Activated naive CD8-positive, alpha-beta T cell treated with anti-CD3 and anti-CD28 coated beads, Interleukin-2, amount 50 U/mL, for 24 hours (primary cell): ENCODE results near the gene BEX3.
"Not testable (repeated sequence)": the region's sequence is repeated elsewhere in the genome, so short reads cannot be mapped to it uniquely, and the experiment has no call there.

Experiments
- ATAC-seq: fragments of 150-1000 bp; cut with Tn5 transposase; one replicate; pipeline ENCODE4 v1.10.0; 2021
- DNase-seq: peaks from one replicate; pipeline ENCODE4 v3.0.0; 2021
- H3K27ac Mint-ChIP-seq: one replicate; pipeline ENCODE4 v1.8.0; 2021; ENCODE audit warnings: mild to moderate bottlenecking, mixed read lengths
- H3K27me3 Mint-ChIP-seq: one replicate; pipeline ENCODE4 v1.8.0; 2021; ENCODE audit warnings: mixed read lengths
- H3K36me3 Mint-ChIP-seq: one replicate; pipeline ENCODE4 v1.8.0; 2021; ENCODE audit warnings: low read depth, mixed read lengths
- H3K4me1 Mint-ChIP-seq: one replicate; pipeline ENCODE4 v1.8.0; 2021; ENCODE audit warnings: mixed read lengths
- H3K4me3 Mint-ChIP-seq: one replicate; pipeline ENCODE4 v1.8.0; 2021; ENCODE audit warnings: mild to moderate bottlenecking, moderate library complexity, mixed read lengths
- H3K9me3 Mint-ChIP-seq: one replicate; pipeline ENCODE4 v1.8.0; 2021; ENCODE audit warnings: mixed read lengths

Gene BEX3

DNA sequence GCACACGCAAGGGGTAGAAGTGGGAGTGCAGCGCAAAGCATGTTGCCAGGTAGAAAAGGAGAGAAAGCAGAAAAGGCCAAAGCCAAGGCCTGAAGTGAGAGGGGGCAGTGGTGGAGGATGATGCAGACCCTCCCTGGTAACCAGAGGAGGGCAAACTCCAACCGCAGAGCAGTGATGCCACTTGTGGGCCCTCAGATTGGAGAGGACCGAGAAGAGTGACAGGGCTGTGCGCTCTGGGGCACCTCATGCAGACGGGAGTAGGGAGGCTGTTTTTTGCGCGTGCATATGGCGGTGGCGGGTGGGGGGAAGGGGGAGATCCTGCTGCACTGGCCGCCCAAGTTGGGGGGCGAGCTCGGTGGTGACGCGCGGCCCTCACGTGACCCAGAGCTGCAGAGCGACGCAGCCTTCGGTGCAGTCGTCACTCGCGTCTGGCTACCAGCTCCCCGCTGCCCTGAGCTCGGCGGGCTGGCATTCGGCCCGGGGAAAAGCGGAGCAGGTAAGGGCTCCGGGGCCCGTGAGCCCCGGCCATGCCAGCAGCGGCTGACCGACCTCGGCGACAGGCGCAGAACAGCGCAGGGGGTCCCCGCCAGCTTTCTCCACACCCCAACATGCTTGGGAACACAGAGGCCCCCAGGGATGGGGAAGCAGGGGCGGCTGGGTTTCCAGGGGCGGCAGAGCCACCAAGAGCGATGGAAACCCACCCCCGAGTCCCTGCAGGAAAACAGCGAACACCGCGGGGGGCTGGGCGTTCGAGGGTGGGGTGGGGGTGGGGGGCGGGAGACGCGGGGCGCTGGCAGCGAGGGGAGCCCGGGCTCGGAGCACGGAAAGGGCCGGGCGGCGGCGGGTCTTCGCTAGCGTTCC lies at the start of gene BEX3:
Gene BEX3 (plus strand): TSS at position 421 of the 861 bp plus-strand sequence. CDS start 984 bp downstream, outside the sequence.
- H3K9me3 Mint-ChIP-seq: no peaks in the 10 kb centered on the region
- H3K27me3 Mint-ChIP-seq: no peaks in the 10 kb centered on the region
- peak; percentile 86 for ATAC-seq
- peak; percentile 31 for DNase-seq
- H3K36me3 Mint-ChIP-seq: no peaks in the 10 kb centered on the region
- H3K27ac Mint-ChIP-seq: peak within 1 kb of the TSS; percentile 31
- H3K4me3 Mint-ChIP-seq: peak within 1 kb of the TSS; percentile 74
- H3K4me1 Mint-ChIP-seq: peaks cover 6% of the 10 kb centered on the region

DNA sequence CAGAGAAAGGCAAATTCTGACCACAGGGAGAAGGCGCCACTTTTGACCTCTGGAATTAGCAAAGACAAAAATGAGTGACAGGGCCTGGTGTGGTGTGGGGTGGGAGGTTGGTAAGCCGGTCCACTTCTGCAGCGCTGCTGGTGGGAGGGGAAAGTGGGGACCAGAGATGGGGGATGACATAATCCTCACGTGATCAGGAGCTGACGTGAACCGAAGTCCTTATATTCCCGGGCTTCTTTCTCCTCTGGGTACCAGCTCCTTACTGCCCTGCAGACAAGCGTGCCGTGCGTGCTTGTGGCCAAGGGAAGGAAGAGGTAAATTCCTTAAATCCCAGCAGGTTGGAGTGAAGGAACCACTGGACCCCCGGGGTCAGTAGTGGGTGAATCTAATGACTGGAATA lies 46.3 kb upstream of the BEX3 start, which contains the start of gene TCEAL7:
Gene TCEAL7 (plus strand): TSS at position 249 of the 400 bp plus-strand sequence. CDS start 1,165 bp downstream, outside the sequence.
- Mint-ChIP-seq H3K27me3 (peaks cover 14% of the 10 kb centered on the region), H3K27ac (no peak within 1 kb of the TSS), H3K4me3 (no peak within 1 kb of the TSS), H3K9me3 (no peaks in the 10 kb centered on the region), H3K4me1 (no peaks in the 10 kb centered on the region), H3K36me3 (no peaks in the 10 kb centered on the region)
- no peak for ATAC-seq
- DNase-seq: no peak

DNA sequence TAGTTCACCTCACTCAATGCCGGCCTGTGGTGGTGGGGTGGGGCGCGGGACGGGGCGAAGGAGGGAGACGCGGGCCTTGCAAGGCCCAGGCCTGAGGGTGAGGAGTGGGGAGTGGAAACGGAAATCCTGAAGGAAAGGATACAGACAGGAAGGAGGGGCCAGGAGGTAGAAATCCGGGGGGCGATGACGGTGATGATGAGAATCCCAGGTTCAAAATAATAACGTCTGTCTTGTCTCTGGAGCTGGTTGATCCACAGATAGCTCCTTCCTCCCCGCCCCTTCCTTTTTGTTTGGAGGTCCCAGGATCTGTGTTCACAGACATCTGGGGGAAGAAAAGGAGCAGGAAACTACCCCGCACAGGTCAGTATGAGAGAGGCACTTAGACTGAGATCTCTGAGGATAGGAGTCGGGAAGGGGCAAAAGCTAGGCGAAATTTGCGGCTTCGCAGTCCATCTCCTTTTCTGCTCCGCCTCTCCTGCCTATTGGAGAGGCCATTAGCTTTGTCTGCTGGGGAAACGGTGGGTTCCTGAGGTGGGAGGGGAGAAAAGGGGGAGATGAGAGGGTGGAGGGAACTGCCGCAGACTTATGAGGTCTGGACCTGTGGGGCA lies 45.6 kb upstream of the BEX3 start:
- no peak overlapping the region for H3K4me3 Mint-ChIP-seq
- H3K4me1 Mint-ChIP-seq: no peaks in the 10 kb centered on the region
- ATAC-seq (no peak), DNase-seq (no peak)
- H3K27ac Mint-ChIP-seq: no peak overlapping the region
- peaks cover 14% of the 10 kb centered on the region for H3K27me3 Mint-ChIP-seq
- H3K36me3 Mint-ChIP-seq: no peaks in the 10 kb centered on the region
- no peaks in the 10 kb centered on the region for H3K9me3 Mint-ChIP-seq

DNA sequence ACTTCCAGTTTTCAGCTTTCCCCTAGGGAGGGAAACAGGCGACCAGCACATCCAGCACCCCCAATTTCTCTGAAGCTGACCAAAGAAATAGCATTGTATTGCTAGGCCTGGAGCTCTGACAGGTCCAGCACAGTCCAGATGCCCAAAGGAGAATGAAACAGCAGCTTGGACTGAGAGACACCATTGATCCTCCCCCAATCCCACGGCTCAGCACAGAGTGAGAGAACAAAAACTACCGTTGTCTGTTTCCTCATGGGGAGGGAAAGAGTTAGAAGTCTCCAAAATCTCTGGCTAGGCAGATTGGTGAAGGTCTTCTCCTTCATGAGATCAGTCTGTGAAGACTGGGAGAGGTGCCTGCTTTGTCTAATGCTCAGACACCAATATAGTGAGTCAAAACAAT lies 37.7 kb upstream of the BEX3 start:
- Mint-ChIP-seq H3K36me3 (no peaks in the 10 kb centered on the region), H3K27ac (no peak overlapping the region), H3K9me3 (no peaks in the 10 kb centered on the region), H3K4me3 (no peak overlapping the region), H3K27me3 (peaks cover 1% of the 10 kb centered on the region), H3K4me1 (no peaks in the 10 kb centered on the region)
- DNase-seq: no peak
- ATAC-seq: no peak

DNA sequence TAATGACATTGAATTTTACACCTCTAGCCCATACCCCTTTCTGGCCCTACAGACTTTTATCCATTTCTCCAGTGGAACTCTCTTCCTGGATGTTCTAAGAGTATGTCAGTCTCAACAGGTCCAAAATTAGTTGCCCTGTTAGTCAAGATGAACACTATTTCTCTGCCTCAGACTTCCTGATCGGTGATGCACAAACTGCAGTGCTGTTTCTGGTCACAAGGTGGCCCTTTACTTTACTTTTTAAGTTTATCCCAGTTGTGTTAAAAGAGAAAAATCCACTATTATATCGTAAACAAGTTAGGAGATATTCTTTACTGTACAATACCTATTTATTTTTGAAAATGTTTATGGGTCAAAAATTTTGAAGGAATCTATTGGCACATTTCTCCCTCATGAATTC lies 33.2 kb upstream of the BEX3 start:
- H3K27me3 Mint-ChIP-seq: peaks cover 1% of the 10 kb centered on the region
- no peak overlapping the region for H3K27ac Mint-ChIP-seq
- H3K4me3 Mint-ChIP-seq: no peak overlapping the region
- peak; percentile 33 for DNase-seq
- H3K4me1 Mint-ChIP-seq: no peaks in the 10 kb centered on the region
- H3K9me3 Mint-ChIP-seq: no peaks in the 10 kb centered on the region
- no peak for ATAC-seq
- no peaks in the 10 kb centered on the region for H3K36me3 Mint-ChIP-seq

DNA sequence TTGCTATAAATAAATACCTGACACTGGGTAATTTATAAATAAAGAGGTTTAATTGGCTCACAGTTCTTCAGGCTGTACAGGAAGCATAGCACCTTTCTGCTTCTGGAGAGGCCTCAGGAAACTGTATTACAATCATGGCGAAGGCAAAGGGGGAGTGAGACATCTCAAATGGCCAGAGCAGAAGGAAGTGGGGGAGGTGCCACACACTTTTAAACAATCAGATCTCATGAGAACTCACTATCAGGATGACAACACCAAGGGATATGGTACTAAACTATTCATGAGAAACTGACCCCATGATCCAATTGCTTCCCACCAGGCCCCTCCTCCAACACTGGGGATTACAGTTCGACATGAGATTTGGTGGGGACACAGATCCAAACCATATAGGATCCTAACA lies 31.7 kb upstream of the BEX3 start:
- peaks cover 1% of the 10 kb centered on the region for H3K27me3 Mint-ChIP-seq
- H3K4me1 Mint-ChIP-seq: no peaks in the 10 kb centered on the region
- H3K4me3 Mint-ChIP-seq: no peak overlapping the region
- H3K36me3 Mint-ChIP-seq: no peaks in the 10 kb centered on the region
- no peak overlapping the region for H3K27ac Mint-ChIP-seq
- no peaks in the 10 kb centered on the region for H3K9me3 Mint-ChIP-seq
- DNase-seq (no peak), ATAC-seq (no peak)

DNA sequence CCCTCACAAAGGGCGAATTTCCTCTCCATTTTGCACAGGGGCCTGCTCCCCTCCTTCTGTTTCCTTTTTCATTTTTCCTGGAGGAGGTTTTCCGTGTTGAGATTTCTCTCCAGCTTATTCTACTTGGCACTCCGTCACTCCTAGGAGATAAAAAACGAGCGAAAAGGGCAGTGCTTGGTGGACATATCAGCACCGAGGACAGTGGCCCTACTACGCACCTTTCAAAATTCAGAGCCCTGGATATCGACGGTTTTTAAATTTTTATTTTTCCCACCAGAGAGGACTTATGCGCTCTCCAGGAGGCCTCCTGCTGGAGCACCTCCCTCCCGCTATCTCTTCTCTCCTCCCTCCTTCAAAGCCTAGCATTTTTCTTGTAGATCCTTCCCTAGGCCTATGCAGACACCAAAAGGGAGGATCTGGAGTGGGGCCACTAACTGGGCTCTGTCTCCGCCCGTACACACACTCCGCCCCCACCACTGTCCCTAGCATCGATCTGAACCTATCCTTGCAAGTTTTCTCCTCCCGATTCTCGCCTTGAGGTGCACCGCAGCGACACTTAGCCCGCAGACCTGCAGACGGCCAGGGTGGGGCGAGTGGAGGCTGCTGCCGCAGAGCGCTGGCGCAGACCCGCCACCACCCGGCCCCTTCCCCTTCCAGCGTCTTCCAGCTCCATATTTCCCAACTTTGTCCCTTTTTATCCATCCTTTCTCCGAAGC lies 28.5 kb upstream of the BEX3 start:
- H3K9me3 Mint-ChIP-seq: no peaks in the 10 kb centered on the region
- no peaks in the 10 kb centered on the region for H3K4me1 Mint-ChIP-seq
- DNase-seq (no peak), ATAC-seq (no peak)
- H3K36me3 Mint-ChIP-seq: no peaks in the 10 kb centered on the region
- no peaks in the 10 kb centered on the region for H3K27me3 Mint-ChIP-seq
- H3K4me3 Mint-ChIP-seq: no peak overlapping the region
- H3K27ac Mint-ChIP-seq: no peak overlapping the region

DNA sequence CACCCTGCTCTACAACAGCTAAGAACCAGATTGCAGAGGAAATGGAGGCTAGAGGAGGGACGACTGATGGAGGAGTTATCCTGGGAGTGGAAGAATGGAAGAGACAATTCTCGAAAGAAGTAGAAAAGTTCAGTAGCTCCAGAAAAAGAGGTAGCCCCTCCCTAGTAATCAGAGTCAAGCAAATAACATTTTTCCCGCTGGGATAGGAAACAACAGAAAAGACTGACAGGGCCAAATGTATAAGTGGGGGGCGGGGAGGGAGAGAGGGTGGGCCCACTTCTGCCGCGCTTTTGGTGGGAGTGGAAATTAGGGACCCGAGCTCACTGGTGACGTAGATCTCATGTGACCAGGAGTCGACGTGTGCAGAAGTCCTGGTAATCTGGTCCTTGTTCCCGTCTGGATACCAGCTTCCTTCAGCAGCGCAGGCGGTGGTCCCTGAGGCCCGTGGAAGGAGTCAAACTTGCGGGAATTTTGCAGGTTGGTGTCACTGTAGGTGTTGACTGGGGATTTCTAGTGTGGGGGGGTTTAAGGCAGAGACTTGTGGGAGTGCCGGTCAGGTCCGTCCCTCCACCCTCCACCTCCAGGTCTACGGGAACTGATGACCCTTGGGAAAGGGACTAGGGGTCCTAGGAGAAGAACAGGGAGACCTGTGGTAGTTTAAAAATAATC lies 20.1 kb upstream of the BEX3 start, which contains the start of gene TCEAL9:
Gene TCEAL9 (plus strand): TSS at position 377 of the 669 bp plus-strand sequence. CDS start 1,179 bp downstream, outside the sequence.
- H3K4me1 Mint-ChIP-seq: peaks cover 12% of the 10 kb centered on the region
- no peaks in the 10 kb centered on the region for H3K9me3 Mint-ChIP-seq
- ATAC-seq (no peak), DNase-seq (peak; percentile 8)
- peak within 1 kb of the TSS; percentile 82 for H3K27ac Mint-ChIP-seq
- no peaks in the 10 kb centered on the region for H3K36me3 Mint-ChIP-seq
- no peaks in the 10 kb centered on the region for H3K27me3 Mint-ChIP-seq
- H3K4me3 Mint-ChIP-seq: peak within 1 kb of the TSS; percentile 89

DNA sequence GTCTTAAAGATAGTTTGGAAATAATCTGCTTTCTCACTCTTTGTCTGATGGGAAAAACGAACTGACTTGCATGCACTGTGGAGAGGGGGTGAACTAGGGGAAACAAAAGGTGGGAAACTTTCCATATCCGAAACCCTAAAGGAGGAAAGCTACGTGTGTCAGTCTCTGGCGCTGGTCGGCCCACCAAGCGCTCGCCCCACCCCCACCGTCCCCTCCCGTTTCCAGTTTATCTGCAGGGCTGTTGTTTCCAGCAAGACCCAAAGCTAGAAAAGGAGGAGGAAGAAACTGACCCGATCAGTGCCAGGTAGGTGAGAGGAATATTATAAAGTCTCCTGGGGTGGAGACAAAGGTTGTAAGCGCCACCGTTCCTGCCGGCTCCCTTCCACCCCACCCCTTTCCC lies 19.5 kb upstream of the BEX3 start:
- H3K27ac Mint-ChIP-seq: peak overlapping the region; percentile 82
- ATAC-seq: no peak

DNA sequence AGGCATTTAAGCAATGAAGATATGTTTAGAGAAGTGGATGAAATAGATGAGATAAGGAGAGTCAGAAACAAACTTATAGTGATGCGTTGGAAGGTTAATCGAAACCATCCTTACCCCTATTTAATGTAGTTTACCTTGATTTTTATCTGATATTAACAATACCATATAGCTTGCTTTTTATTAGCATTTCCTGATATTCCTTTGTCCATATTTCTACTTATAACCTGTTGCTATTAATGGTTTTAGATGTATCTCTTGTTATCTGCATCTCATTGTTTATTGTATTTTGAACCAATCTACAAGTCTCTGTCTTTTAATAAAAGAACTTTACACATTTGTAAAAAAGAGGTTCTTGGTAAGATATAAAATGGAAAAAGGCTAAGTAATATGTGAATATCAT lies 18.5 kb upstream of the BEX3 start:
- H3K36me3 Mint-ChIP-seq: no peaks in the 10 kb centered on the region
- H3K9me3 Mint-ChIP-seq: no peaks in the 10 kb centered on the region
- no peak overlapping the region for H3K4me3 Mint-ChIP-seq
- no peak overlapping the region for H3K27ac Mint-ChIP-seq
- DNase-seq (no peak), ATAC-seq (no peak)
- peaks cover 12% of the 10 kb centered on the region for H3K4me1 Mint-ChIP-seq
- no peaks in the 10 kb centered on the region for H3K27me3 Mint-ChIP-seq

More for the DNA sequence above, 19.5 kb upstream of the BEX3 start:
- H3K9me3 Mint-ChIP-seq: no peaks in the 10 kb centered on the region
- no peaks in the 10 kb centered on the region for H3K27me3 Mint-ChIP-seq
- peak; percentile 2 for DNase-seq
- peak overlapping the region; percentile 89 for H3K4me3 Mint-ChIP-seq
- H3K4me1 Mint-ChIP-seq: peaks cover 12% of the 10 kb centered on the region
- no peaks in the 10 kb centered on the region for H3K36me3 Mint-ChIP-seq

DNA sequence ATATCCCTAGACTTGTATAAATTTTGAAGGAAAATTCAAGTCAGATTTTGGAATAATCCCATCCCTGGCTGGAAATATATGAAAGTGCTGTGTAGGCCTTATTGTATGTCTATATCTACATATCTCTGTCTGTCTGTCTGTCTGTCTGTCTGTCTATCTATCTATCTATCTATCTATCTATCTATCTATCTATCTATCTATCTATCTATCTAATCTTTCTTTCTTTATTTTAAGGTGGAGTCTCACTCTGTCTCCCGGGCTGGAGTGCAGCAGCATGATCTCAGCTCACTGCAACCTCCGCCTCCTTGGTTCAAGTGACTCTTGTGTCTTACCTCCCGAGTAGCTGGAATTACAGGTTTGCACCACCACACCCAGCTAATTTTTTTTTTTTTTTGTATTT lies 16.7 kb upstream of the BEX3 start:
- not testable (repeated sequence) for H3K36me3 Mint-ChIP-seq, H3K27ac Mint-ChIP-seq, H3K27me3 Mint-ChIP-seq

DNA sequence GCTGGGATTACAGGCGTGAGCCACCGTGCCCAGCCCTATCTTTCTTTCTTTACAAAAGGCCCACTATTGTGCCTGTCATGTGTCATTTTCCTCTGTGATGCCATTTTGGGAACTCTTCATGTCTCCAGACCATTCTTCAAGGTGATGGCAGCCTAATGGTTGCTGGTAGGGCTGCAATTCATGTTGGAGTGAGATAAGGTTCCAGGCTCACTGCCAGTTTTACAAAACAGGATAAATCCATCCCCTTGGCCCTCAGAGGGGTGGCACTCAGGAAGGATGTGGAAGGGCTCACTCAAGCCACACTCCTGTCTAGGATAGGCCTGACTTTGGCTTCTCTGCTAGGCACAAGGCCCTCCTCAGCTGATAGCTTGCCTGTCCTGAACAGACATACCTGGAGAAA lies 16.2 kb upstream of the BEX3 start:
- H3K27me3 Mint-ChIP-seq: no peaks in the 10 kb centered on the region
- no peak overlapping the region for H3K27ac Mint-ChIP-seq
- ATAC-seq (no peak), DNase-seq (no peak)
- H3K4me1 Mint-ChIP-seq: peaks cover 12% of the 10 kb centered on the region
- no peaks in the 10 kb centered on the region for H3K9me3 Mint-ChIP-seq
- no peaks in the 10 kb centered on the region for H3K36me3 Mint-ChIP-seq
- H3K4me3 Mint-ChIP-seq: no peak overlapping the region

More for the DNA sequence above, 16.7 kb upstream of the BEX3 start:
- DNase-seq, H3K9me3 Mint-ChIP-seq, ATAC-seq, H3K4me3 Mint-ChIP-seq: not testable (repeated sequence)
- H3K4me1 Mint-ChIP-seq: peaks cover 12% of the 10 kb centered on the region

DNA sequence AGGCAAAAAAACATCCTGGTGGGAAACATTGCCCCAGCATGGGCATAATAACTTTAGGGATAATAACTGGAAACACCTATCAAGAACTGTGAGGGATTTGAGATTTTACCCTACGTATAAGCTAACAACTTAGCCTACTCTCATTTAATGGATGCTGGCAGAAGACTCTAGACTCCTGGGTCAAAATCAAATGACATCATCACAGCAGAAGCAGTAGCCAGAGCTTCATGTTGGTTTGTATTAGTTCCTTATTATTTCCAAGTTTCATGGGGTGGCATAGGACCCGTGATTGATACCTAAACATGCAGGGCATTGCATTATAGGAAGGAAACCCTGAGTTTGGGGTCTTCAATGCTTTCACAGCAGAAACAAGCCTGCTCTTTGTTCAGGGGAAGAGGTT lies 15.4 kb upstream of the BEX3 start:
- H3K36me3 Mint-ChIP-seq: no peaks in the 10 kb centered on the region
- H3K4me1 Mint-ChIP-seq: peaks cover 12% of the 10 kb centered on the region
- no peak overlapping the region for H3K27ac Mint-ChIP-seq
- no peaks in the 10 kb centered on the region for H3K9me3 Mint-ChIP-seq
- no peak for DNase-seq
- H3K27me3 Mint-ChIP-seq: no peaks in the 10 kb centered on the region
- ATAC-seq: no peak
- H3K4me3 Mint-ChIP-seq: no peak overlapping the region

DNA sequence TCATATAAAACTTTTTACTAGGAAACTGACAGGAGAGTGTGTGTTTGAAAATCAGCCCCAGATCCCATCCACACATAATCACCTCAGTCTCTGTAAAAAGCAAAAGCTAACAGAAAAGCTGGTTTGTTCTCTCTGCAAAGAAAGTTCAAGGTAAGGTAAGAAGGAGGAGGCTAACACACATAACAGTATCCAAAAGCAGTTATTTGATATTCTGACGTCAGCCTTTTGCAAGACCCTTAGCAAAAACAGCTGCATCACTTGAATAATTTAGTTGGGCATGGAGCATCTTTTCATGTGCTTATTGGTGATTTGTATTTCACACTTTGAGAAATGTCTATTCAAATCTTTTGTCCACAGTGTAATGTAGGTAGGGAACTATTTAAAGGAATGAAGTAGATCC lies 14.5 kb upstream of the BEX3 start:
- Mint-ChIP-seq H3K27me3 (no peaks in the 10 kb centered on the region), H3K36me3 (no peaks in the 10 kb centered on the region), H3K27ac (no peak overlapping the region), H3K4me3 (no peak overlapping the region), H3K4me1 (peaks cover 6% of the 10 kb centered on the region), H3K9me3 (no peaks in the 10 kb centered on the region)
- ATAC-seq: no peak
- no peak for DNase-seq
